HG03354 (cell line): ENCODE results near the gene ZNF613.
A peak's percentile ranks its signal among the peaks of the same experiment; 100 is the strongest.
"Not testable (repeated sequence)": the region's sequence is repeated elsewhere in the genome, so short reads cannot be mapped to it uniquely, and the experiment has no call there.

Experiments used
- ATAC-seq: cut with Tn5 transposase; IDR thresholded peaks from one replicate; pipeline ENCODE4 v1.9.1; 2021; ENCODE audit warnings: mild to moderate bottlenecking; ENCODE audit not compliant: unreplicated experiment, poor library complexity, severe bottlenecking

Gene ZNF613

GRCh38 chr19:51931921-51932320 lies 4.6 kb downstream of the ZNF613 start:
- ATAC-seq, result no peak

GRCh38 chr19:51938936-51939335 lies 11.7 kb downstream of the ZNF613 start:
- ATAC-seq, result no peak

GRCh38 chr19:51944798-51945552 lies 17.7 kb downstream of the ZNF613 start:
- no peak for ATAC-seq

GRCh38 chr19:51946602-51947001 lies 19.3 kb downstream of the ZNF613 start:
- ATAC-seq, result no peak

GRCh38 chr19:51948975-51949374 lies 21.7 kb downstream of the ZNF613 start:
- no peak for ATAC-seq

GRCh38 chr19:51957846-51958245 lies 30.6 kb downstream of the ZNF613 start:
- ATAC-seq, result not testable (repeated sequence)

- ATAC-seq, result no peak
These were observed 32.5 kb downstream of the ZNF613 start for GRCh38 chr19:51959791-51960190.

- not testable (repeated sequence) for ATAC-seq
These were observed 33.5 kb downstream of the ZNF613 start for GRCh38 chr19:51960621-51961233.

GRCh38 chr19:51965583-51965982 lies 38.3 kb downstream of the ZNF613 start:
- ATAC-seq, result no peak

- no peak for ATAC-seq
These were observed 43.4 kb downstream of the ZNF613 start for GRCh38 chr19:51970718-51971117.

GRCh38 chr19:51971624-51972023 lies 44.4 kb downstream of the ZNF613 start:
- ATAC-seq, result no peak

GRCh38 chr19:51975787-51976186 lies 48.5 kb downstream of the ZNF613 start:
- not testable (repeated sequence) for ATAC-seq

- no peak for ATAC-seq
These were observed 49.6 kb downstream of the ZNF613 start for GRCh38 chr19:51976852-51977251.

GRCh38 chr19:51977346-51977745 lies 50.1 kb downstream of the ZNF613 start:
- ATAC-seq, result no peak

- no peak for ATAC-seq
These were observed 51.6 kb downstream of the ZNF613 start for GRCh38 chr19:51978882-51979281.

GRCh38 chr19:51980116-51980736 lies 53.0 kb downstream of the ZNF613 start:
- ATAC-seq, result no peak

GRCh38 chr19:51980926-51981325 lies 53.7 kb downstream of the ZNF613 start:
- ATAC-seq, result not testable (repeated sequence)

- no peak for ATAC-seq
These were observed 56.1 kb downstream of the ZNF613 start for GRCh38 chr19:51983361-51983760.

- peak; percentile 94 for ATAC-seq
These were observed 59.3 kb downstream of the ZNF613 start, which contains the start of gene ZNF350 for GRCh38 chr19:51986309-51987291. Gene ZNF350, minus strand, starts transcription at chr19:51986840. Its CDS starts 12,480 bp downstream, at chr19:51974360.

- ATAC-seq, result no peak
These were observed 66.2 kb downstream of the ZNF613 start for GRCh38 chr19:51993422-51993821.
